Upper lobe of left lung (tissue), 4 donors: ENCODE data around the gene VASN.

Experiments used
- CTCF ChIP-seq, 6 experiments: fragments of 450-650 bp in 4 of 6; fragments of 200-600 bp in 2 of 6; sonication (generic) in 2 of 6; IDR thresholded peaks; one replicate each; pipeline ENCODE4 v1.5.1; 2016 to 2019; ENCODE audit warnings: antibody characterized with exemption in 6 of 6
- POLR2A ChIP-seq, 4 donors: fragments of 450-650 bp; IDR thresholded peaks; one replicate each; pipeline ENCODE4 v1.5.1; 2016 to 2017; ENCODE audit warnings: antibody characterized with exemption in 4 of 4, mild to moderate bottlenecking in 2 of 4

GRCh38 chr16:4395055-4395726 lies 23.5 kb downstream of the VASN start:
- TF ChIP-seq CTCF (IDR thresholded peaks at IDR 0.05) (no peak), POLR2A (IDR thresholded peaks at IDR 0.05) (no peak)
